ENCODE data around the gene PLXNC1. TPM values are rescaled to one million over a fixed set of nuclear protein-coding genes. Genes with fewer than 3 reads are reported as not detected.

The PLXNC1 gene
- total RNA-seq, 1 donor from 2014 or later: under 0.01 TPM

DNA sequence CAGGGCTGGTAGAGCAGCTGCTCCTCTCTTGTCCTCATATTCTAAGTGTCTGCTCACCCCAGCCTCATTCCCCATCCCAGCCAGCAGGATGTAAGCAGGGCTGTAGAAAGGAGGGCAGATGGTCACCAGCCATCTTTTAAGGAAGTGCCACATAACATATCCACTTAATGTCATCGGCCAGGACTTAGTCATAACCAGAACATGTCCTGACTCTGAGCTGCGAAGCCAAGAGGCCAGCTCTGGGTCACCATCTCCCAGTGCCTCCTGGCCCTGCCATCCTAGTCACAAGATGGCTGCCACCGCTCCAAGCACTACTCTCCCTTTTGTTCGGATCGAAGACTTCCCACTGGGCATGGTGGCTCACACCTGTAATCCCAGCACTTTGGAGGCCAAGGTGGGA lies 123.9 kb downstream of the PLXNC1 start:
- no peaks in the 10 kb centered on the region for H3K36me3 ChIP-seq (ENCODE audit: control insufficient read depth, insufficient read depth, low read length)
- FAIRE-seq: peak; percentile 18
- no peak for DNase-seq (ENCODE audit: low read depth)
- H3K4me3 ChIP-seq (ENCODE audit: low read depth, low read length): no peak overlapping the region
- TF ChIP-seq, protein P1, sequence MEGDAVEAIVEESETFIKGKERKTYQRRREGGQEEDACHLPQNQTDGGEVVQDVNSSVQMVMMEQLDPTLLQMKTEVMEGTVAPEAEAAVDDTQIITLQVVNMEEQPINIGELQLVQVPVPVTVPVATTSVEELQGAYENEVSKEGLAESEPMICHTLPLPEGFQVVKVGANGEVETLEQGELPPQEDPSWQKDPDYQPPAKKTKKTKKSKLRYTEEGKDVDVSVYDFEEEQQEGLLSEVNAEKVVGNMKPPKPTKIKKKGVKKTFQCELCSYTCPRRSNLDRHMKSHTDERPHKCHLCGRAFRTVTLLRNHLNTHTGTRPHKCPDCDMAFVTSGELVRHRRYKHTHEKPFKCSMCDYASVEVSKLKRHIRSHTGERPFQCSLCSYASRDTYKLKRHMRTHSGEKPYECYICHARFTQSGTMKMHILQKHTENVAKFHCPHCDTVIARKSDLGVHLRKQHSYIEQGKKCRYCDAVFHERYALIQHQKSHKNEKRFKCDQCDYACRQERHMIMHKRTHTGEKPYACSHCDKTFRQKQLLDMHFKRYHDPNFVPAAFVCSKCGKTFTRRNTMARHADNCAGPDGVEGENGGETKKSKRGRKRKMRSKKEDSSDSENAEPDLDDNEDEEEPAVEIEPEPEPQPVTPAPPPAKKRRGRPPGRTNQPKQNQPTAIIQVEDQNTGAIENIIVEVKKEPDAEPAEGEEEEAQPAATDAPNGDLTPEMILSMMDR (IDR thresholded peaks at IDR 0.05; ENCODE audit: insufficient read depth, low read length, severe bottlenecking): no peak
- H3K27me3 ChIP-seq (ENCODE audit: control insufficient read depth, insufficient read depth, low read length): no peaks in the 10 kb centered on the region

DNA sequence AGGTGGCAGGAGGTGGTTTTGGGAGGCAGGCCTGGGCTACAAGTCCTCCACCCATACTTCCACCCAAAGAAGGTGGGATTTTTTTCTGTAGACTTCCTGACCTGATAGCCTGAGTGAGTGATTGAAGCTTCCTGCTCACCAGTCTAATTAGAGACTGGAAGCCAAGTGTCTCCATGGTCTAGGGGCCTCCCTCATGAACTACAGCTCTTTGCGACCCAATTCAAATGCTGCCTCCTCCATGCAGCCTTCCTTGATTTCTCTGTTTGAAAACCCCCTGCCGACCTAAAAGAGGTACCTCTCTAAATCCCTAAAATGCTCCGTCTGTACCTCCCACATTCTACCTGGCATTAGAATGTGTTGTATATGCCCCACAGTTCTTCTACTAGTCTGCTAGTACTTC lies 124.9 kb downstream of the PLXNC1 start:
- Histone ChIP-seq H3K27me3 (ENCODE audit: control insufficient read depth, insufficient read depth, low read length) (no peaks in the 10 kb centered on the region), H3K4me3 (ENCODE audit: low read depth, low read length) (no peak overlapping the region), H3K36me3 (ENCODE audit: control insufficient read depth, insufficient read depth, low read length) (no peaks in the 10 kb centered on the region)
- no peak for FAIRE-seq
- no peak for DNase-seq (ENCODE audit: low read depth)
- TF ChIP-seq, protein P1 (IDR thresholded peaks at IDR 0.05; ENCODE audit: insufficient read depth, low read length, severe bottlenecking): no peak

DNA sequence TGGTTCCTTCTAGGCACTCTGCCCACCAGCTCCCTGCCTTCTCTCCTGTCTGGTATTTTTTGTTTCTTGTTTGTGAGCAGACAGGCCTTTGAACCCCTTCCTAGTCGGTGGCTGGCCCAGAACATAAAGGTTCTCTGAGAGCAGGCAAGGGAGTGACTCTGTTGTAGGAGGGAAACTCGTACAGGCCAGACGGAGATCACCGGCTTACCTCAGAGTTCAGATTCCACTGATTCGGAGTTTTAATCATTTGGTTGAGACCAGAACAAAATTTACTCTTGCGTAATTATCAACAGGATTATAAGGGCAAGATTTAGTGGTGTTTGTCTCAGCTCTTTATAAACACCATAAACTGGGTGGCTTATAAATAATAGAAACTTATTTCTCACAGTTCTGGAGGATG lies 128.3 kb downstream of the PLXNC1 start:
- Histone ChIP-seq H3K36me3 (ENCODE audit: control insufficient read depth, insufficient read depth, low read length) (no peaks in the 10 kb centered on the region), H3K4me3 (ENCODE audit: low read depth, low read length) (no peak overlapping the region), H3K27me3 (ENCODE audit: control insufficient read depth, insufficient read depth, low read length) (no peaks in the 10 kb centered on the region)
- TF ChIP-seq, protein P1 (IDR thresholded peaks at IDR 0.05; ENCODE audit: insufficient read depth, low read length, severe bottlenecking): no peak
- no peak for FAIRE-seq
- DNase-seq (ENCODE audit: low read depth): no peak

DNA sequence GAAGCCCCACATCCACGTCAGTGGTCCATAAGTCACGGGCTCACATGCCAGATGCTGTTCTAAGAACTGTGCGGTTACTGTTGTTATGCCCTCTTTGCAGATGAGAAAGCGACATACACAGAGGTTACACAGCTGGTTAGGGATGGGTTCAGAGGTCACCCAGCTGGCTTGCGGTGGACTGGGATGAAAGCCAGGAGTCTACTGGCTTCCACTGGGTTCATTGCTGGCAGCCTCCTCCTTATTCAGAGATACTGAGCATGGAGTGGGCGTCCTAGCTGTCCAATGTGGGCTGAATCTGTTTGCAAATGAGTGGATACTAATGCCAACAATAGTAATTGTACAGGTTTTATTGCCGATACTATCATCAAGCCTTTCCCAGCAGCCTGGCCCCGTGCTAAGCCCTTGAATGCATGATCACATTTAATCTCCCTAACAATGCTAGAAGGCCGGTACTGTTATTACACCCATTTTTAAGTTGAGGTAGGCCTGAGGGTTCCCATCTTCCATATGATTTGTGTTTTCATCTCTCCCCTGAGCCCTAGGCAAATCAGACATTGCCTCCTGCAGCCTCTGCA lies 129.1 kb downstream of the PLXNC1 start:
- DNase-seq (ENCODE audit: low read depth) (no peak), FAIRE-seq (no peak)
- no peaks in the 10 kb centered on the region for H3K36me3 ChIP-seq (ENCODE audit: control insufficient read depth, insufficient read depth, low read length)
- TF ChIP-seq, protein P1 (IDR thresholded peaks at IDR 0.05; ENCODE audit: insufficient read depth, low read length, severe bottlenecking): no peak
- no peak overlapping the region for H3K4me3 ChIP-seq (ENCODE audit: low read depth, low read length)
- no peaks in the 10 kb centered on the region for H3K27me3 ChIP-seq (ENCODE audit: control insufficient read depth, insufficient read depth, low read length)

DNA sequence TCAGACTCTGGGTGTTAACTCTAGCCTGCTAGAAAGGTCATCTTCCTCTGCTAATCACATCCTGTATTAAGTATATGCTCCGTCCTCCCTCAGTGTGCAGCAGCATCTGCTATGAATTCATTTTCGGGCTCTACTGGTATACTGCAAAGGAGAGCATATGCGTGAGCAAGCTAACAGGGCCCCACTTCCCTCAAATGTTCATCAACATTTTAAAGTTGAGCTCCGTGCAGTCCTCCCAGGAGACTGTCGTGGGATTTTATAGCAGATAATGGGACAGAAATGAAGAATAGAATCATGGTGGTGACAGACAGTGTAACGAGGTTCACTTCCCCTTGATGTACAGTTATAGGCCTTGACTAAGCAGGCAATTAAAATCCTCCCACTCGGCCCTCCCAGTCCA lies 131.7 kb downstream of the PLXNC1 start:
- H3K36me3 ChIP-seq (ENCODE audit: control insufficient read depth, insufficient read depth, low read length): no peaks in the 10 kb centered on the region
- TF ChIP-seq, protein P1 (IDR thresholded peaks at IDR 0.05; ENCODE audit: insufficient read depth, low read length, severe bottlenecking): no peak
- no peak for FAIRE-seq
- no peaks in the 10 kb centered on the region for H3K27me3 ChIP-seq (ENCODE audit: control insufficient read depth, insufficient read depth, low read length)
- H3K4me3 ChIP-seq (ENCODE audit: low read depth, low read length): no peak overlapping the region
- no peak for DNase-seq (ENCODE audit: low read depth)

DNA sequence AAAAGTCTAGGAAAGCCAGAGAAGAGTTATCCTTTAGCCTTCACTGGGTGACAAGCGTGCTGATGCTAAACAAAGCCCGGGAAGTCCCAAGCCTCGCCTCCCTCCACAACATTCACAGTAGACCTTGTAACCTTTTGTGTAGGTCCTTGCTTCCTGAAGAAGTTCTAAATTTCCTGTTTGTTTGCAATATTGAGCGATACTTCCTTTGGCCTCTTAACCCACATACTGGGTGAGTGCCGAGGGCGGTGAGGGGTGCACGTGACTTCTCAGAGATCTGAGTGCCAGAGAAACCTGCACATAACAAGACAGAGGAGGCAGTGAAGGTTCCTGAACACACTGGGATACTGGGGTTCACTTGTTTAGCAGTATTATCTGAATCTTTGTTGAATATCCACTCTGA lies 134.3 kb downstream of the PLXNC1 start:
- H3K36me3 ChIP-seq (ENCODE audit: control insufficient read depth, insufficient read depth, low read length): no peaks in the 10 kb centered on the region
- H3K4me3 ChIP-seq (ENCODE audit: low read depth, low read length): no peak overlapping the region
- DNase-seq (ENCODE audit: low read depth) (peak; percentile 10), FAIRE-seq (no peak)
- TF ChIP-seq, protein P1 (IDR thresholded peaks at IDR 0.05; ENCODE audit: insufficient read depth, low read length, severe bottlenecking): no peak
- no peaks in the 10 kb centered on the region for H3K27me3 ChIP-seq (ENCODE audit: control insufficient read depth, insufficient read depth, low read length)
